Right lobe of liver (tissue), 4 donors: ENCODE results near the gene TADA2A.

Experiments
- CTCF ChIP-seq, 4 donors: fragments of 200-600 bp in 3 of 4; fragments of 450-650 bp in 1 of 4; IDR thresholded peaks; one replicate each; pipeline versions ENCODE4 v1.5.1 to v1.8.0; 2016 to 2022; ENCODE audit warnings: antibody characterized with exemption in 4 of 4, mild to moderate bottlenecking in 2 of 4
- POLR2A ChIP-seq: fragments of 450-650 bp; IDR thresholded peaks from one replicate; pipeline ENCODE4 v1.6.1; 2017; ENCODE audit warnings: antibody characterized with exemption, mild to moderate bottlenecking
- donor health status: DM: no; HTN: no; CAD: no.
- donor health status: DM: no; HTN: no; CAD: no.
- donor health status: DM: no; HTN: yes; CAD: no.

GRCh38 chr17:37462492-37462891 is 55.8 kb downstream of the TADA2A start:
- TF ChIP-seq CTCF (IDR thresholded peaks at IDR 0.05) = no peak
- no peak for TF ChIP-seq POLR2A
